ENCODE data around the gene AP1G2. TPM values are rescaled to one million over a fixed set of nuclear protein-coding genes. Genes with fewer than 3 reads are reported as not detected.

The AP1G2 gene
- total RNA-seq, 2 donors from 2014 or later, result 36.4 to 61.7 TPM

GRCh38 chr14:23609001-23609400, 41.4 kb upstream of the AP1G2 start:
- no peaks in the 10 kb centered on the region for H3K9me3 ChIP-seq
- H3K36me3 ChIP-seq, result no peaks in the 10 kb centered on the region
- H3K4me3 ChIP-seq, result no peak overlapping the region
- no peak overlapping the region for H3K27ac ChIP-seq
- ATAC-seq (ENCODE audit: insufficient number of reproducible peaks, low FRiP score, low read depth) (no peak), DNase-seq (ENCODE audit: low spot score) (no peak)
- no peak for TF ChIP-seq CTCF (IDR thresholded peaks at IDR 0.05)
- H3K4me1 ChIP-seq (ENCODE audit: control insufficient read depth in 1 of 2, low read depth in 2 of 2), result no peaks in the 10 kb centered on the region
- no peaks in the 10 kb centered on the region for H3K27me3 ChIP-seq (replicated peaks; ENCODE audit: insufficient read depth)

- no peaks in the 10 kb centered on the region for H3K36me3 ChIP-seq
- H3K9me3 ChIP-seq, result no peaks in the 10 kb centered on the region
- no peaks in the 10 kb centered on the region for H3K27me3 ChIP-seq (replicated peaks; ENCODE audit: insufficient read depth)
- H3K27ac ChIP-seq, result no peak overlapping the region
- TF ChIP-seq CTCF (IDR thresholded peaks at IDR 0.05), result no peak
- no peaks in the 10 kb centered on the region for H3K4me1 ChIP-seq (ENCODE audit: control insufficient read depth in 1 of 2, low read depth in 2 of 2)
- H3K4me3 ChIP-seq, result no peak overlapping the region
- ATAC-seq (ENCODE audit: insufficient number of reproducible peaks, low FRiP score, low read depth) (no peak), DNase-seq (ENCODE audit: low spot score) (no peak)
These were observed 40.9 kb upstream of the AP1G2 start for GRCh38 chr14:23608454-23608853.

GRCh38 chr14:23605931-23606585, 38.5 kb upstream of the AP1G2 start:
- Histone ChIP-seq H3K27ac (no peak overlapping the region), H3K27me3 (replicated peaks; ENCODE audit: insufficient read depth) (no peaks in the 10 kb centered on the region), H3K4me3 (no peak overlapping the region), H3K4me1 (ENCODE audit: control insufficient read depth in 1 of 2, low read depth in 2 of 2) (no peaks in the 10 kb centered on the region), H3K36me3 (no peaks in the 10 kb centered on the region), H3K9me3 (no peaks in the 10 kb centered on the region)
- TF ChIP-seq CTCF (IDR thresholded peaks at IDR 0.05), result no peak
- DNase-seq (ENCODE audit: low spot score) (no peak), ATAC-seq (ENCODE audit: insufficient number of reproducible peaks, low FRiP score, low read depth) (no peak)

- no peaks in the 10 kb centered on the region for H3K9me3 ChIP-seq
- H3K27me3 ChIP-seq (replicated peaks; ENCODE audit: insufficient read depth), result no peaks in the 10 kb centered on the region
- DNase-seq (ENCODE audit: low spot score) (no peak), ATAC-seq (ENCODE audit: insufficient number of reproducible peaks, low FRiP score, low read depth) (no peak)
- no peak overlapping the region for H3K27ac ChIP-seq
- no peaks in the 10 kb centered on the region for H3K4me1 ChIP-seq (ENCODE audit: control insufficient read depth in 1 of 2, low read depth in 2 of 2)
- H3K4me3 ChIP-seq, result no peak overlapping the region
- no peaks in the 10 kb centered on the region for H3K36me3 ChIP-seq
- TF ChIP-seq CTCF (IDR thresholded peaks at IDR 0.05), result no peak
These were observed 37.1 kb upstream of the AP1G2 start for GRCh38 chr14:23604675-23605170.

GRCh38 chr14:23604148-23604547, 36.6 kb upstream of the AP1G2 start:
- ATAC-seq (ENCODE audit: insufficient number of reproducible peaks, low FRiP score, low read depth), result no peak
- H3K4me3 ChIP-seq, result no peak overlapping the region
- H3K4me1 ChIP-seq (ENCODE audit: control insufficient read depth in 1 of 2, low read depth in 2 of 2), result no peaks in the 10 kb centered on the region
- H3K9me3 ChIP-seq, result no peaks in the 10 kb centered on the region
- H3K27ac ChIP-seq, result no peak overlapping the region
- no peaks in the 10 kb centered on the region for H3K36me3 ChIP-seq
- DNase-seq (ENCODE audit: low spot score), result no peak
- no peak for TF ChIP-seq CTCF (IDR thresholded peaks at IDR 0.05)
- H3K27me3 ChIP-seq (replicated peaks; ENCODE audit: insufficient read depth), result no peaks in the 10 kb centered on the region

All from thoracic aorta (tissue), 2 donors.